NCI-H1092 (cell line): ENCODE results near the gene GPATCH2L.

Source experiments
- DNase-seq: peaks from one replicate; lab custom pipeline; 2025; lab: John Stamatoyannopoulos, UW

GPATCH2L gene

DNA sequence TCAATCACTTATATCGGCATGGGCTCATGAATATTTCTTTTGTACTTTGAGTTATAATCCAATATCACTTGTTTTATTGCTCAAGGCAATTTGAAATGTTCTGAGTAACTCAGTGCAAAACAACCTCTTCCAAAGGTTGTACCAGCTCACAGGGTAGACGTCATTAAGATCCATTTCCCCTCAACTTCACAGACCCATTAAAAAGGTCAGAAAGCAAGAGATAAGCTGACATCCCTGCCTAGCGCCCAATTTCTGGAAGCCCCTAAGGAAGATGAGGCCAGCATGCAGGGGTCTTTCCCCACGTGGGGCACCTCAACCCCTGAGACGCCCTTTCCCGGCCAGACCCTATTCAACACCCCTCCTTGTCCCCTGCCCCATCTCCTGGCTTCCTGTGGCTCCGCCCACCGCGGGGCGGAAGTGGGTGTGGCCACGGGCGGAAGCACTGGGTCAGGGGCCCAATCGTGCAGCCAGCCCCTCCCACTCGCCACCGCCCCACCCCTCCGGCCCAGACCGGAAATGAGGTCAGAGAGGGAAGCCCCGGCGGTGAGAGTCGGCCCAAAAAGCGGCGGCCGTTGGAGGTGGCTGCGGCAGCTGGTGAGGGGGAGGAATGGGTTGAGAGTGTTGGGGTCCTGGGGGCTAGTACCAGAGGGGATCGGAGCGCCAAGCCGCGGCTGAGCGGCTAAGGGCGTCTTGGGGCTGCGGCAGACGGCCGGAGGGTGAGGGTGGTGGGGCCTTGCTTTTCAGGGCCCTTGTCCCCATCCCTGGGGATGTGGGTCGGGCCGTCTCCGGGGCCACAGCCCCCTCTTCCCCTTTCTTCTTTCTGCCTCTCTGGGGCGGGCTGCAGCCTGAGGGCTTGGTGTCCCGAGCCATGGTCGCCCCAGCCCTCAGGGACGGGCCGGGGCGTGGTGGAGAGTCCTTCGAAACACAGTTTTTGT, at the start of gene GPATCH2L:
TSS of gene GPATCH2L (plus strand) at position 525 of the 935 bp plus-strand sequence. CDS start 2,442 bp downstream, outside the sequence.
- peak; percentile 93 for DNase-seq

DNA sequence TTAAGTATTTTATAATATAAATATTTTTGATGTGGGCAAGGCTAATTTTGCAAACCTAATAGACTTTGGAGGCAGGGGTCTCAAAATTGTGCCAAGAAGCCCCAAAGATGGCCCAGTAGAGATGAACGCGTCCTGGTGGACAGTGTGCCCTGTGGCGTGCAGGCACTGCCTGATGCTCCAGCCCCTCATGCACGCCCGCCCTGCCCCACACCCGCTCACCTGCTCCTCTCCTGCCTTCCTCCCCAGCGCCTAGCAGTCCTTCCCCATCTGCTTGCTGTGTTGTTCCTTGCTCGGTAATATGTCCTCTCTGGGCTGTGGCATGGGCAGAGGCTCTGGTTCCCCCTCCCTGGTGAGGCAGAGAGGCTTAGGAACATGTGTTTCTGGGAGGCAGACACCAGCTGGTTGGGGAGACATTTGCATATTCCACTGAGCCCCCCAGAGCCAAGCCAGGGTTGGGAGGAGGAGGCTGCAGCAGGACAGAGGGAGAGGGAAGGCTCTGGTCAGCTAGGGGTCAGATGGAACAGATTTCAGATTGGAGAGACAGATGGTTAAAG, 46.8 kb upstream of the GPATCH2L start:
- no peak for DNase-seq

DNA sequence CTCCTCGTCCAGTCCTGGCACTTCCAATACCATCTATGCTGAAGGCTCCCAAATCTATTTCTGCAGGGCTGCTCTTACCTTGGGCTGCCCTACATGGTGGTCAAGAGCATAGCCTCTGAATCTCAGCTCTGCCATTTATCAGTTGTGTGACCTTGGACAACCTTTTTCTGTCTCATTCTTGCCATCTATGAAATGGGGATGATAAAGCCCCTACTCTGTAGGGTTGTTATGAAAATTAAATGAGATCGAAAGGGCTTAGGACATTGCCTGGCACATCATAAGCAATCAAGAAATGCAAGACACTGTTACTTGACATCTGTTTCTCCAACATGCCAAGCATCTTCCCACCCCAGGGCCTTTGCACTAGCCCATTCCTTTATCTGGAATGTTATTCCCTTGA, 45.5 kb upstream of the GPATCH2L start:
- DNase-seq: no peak

DNA sequence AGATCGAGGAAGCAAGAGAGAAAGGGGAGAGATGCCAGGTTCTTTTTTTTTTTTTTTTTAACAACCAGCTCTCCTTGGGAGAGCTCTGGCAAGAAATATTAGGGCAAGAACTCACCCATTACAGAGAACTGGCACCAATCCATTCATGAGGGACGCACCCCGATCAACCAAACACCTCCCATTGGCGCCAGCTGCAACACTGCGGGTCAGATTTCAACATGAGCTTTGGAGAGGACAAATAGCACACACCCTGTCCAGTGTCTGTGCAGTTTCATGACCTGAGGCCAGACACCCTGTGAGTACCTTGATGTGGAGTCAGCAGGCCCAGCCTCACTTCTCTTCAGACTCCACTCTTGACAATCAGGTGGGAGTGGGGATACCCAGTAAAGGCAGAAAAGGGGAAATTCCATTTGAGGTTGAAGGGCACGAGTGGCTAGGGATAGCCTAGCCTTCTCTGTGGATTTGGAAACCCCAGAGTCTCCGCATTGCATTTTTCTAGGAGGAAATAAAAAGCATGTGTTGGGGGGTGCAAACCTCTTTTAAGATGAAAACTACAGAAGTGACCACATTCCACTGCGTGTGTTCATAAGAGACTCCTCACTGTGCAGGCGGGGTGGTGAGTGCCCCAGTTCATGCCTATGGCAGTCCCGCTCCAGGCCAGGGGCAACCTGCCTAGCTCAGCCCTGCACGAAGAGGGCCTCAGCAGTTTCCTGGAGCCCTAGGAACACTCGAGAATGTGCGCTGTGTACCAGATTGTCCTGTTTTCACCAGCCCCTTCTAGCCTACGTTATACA, 42.4 kb upstream of the GPATCH2L start:
- DNase-seq: no peak

DNA sequence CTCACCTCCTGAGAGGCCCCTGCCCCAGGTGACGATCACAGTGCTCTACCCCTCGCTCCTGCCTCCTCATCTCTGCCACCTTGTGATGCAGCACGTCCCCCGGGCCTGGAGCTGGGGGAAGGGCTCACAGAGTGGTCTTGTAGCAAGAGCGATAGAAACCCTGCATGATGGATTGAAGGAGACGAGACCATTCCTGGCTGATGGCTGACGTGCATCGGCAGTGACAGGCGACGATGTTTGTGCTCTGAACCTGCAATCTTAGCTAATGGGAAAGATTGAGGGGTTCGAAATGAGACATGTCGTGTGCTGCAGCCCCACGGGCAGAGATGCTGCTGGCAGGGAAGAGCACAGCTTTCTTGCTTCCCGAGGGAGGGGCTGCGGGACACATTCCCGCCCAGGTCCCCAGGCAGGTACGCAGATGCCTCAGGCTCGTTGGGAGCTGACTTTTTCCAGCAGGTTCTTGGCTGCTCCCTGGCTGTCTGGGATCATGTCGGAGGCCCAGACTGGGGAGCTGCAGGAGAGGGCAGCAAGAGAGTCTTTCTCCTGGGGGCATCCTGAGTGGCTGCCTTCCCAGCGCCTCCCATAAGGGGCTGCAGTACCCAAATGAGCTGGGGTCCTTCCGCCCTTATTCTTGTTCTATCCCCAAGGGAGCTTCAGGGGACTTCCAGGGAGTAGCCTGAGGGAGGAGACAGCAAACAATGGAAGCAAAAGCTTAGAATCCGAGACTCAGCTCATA, 38.7 kb upstream of the GPATCH2L start:
- DNase-seq: no peak

- no peak for DNase-seq
Observed at GRCh38 chr14:76113691-76114090, 38.0 kb upstream of the GPATCH2L start.

- DNase-seq: no peak
Observed at GRCh38 chr14:76115010-76115422, 36.7 kb upstream of the GPATCH2L start.

GRCh38 chr14:76117789-76118484, 33.8 kb upstream of the GPATCH2L start:
- peak; percentile 46 for DNase-seq

DNA sequence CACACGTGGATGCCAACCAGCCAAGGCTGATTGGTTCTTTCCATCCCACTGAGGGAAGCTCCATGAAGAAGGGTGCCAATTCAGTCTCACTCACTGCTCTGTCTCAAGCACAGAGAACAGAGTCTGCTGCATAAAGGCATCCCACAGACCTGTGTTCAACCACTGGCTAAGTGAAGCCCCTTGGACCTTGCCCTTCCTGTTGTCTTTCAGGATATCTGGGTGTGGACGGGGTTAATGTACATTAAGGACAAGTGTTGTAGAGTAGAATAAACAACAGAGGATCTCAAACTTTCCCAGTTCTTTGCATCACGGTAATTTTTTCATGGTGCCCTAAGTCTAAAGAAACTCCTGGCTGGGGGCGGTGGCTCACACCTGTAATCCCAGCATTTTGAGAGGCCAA, 33.1 kb upstream of the GPATCH2L start:
- DNase-seq: no peak

DNA sequence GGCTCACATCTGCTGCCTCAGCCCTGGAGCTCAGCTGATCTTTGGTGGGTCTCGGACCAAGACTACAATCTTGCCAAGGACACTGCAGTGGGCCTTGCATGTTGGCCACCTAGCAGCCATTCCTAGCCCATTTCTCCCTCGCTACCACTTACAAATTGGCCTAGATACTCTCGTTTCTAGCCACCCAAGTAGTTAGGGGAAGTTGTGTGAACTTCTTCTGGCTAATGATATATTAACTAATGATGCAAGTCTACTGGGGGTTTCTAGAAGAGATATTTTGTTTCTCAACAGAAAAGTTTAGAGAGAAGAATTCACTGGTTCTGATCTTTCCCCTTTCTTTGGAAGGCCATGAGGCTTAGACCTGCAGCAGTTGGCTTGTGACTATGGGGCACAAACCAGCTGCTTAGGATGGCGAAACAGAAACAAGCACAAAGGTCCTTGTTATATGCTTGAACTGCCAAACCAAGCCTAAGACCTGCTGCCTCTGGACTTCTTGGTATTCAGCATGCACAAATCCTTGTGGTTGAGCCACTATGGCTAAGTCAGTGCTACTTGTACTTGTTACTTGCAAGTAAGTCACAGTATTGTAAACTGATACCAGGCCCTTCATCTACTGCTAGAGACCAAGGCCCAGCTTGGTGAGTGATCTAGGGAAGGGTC, 30.5 kb upstream of the GPATCH2L start:
- no peak for DNase-seq

- DNase-seq: no peak
Observed at GRCh38 chr14:76123426-76124225, 28.1 kb upstream of the GPATCH2L start.

DNA sequence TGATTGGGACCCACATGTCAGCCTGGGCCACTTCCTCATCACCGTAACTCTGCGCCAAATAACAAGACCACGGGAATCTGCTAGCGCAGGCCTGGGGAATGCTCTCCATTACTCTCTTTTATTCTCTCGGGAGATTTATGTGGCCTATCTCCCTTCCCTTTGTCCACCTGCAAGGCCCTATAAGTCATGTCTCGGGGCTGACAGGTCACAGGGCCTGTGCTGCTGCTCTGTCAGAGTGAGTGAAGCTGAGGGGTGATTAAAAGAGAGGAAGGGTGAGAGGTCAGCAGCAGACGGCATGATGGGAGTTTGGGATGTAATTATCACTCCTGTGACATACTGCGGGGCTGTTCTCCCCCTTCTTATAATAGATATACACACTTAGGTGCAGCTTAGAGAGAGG, 26.2 kb upstream of the GPATCH2L start:
- DNase-seq: no peak

GRCh38 chr14:76126076-76126475, 25.6 kb upstream of the GPATCH2L start:
- no peak for DNase-seq

GRCh38 chr14:76129851-76130576, 21.7 kb upstream of the GPATCH2L start:
- DNase-seq: no peak

GRCh38 chr14:76131071-76131965, 20.4 kb upstream of the GPATCH2L start:
- DNase-seq: no peak

DNA sequence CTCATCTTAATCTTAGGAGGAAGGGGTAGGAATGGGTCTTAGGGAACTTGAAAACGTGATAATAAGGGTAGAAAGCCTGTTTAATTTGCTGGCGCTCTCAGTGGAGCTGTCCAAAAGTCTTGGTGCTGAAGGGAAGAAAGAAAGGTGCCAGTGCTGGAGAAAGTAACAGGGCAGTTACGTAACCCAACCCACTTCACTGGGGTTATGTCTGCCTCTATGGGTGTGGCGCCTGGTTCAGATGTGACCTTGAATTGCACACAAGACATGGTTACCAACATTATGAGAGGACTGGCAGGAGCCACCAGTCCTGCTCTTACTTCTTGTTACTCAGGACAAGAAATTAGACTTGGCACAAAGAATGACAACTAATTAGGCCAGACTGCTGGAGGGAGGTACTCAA, 18.6 kb upstream of the GPATCH2L start:
- no peak for DNase-seq

DNA sequence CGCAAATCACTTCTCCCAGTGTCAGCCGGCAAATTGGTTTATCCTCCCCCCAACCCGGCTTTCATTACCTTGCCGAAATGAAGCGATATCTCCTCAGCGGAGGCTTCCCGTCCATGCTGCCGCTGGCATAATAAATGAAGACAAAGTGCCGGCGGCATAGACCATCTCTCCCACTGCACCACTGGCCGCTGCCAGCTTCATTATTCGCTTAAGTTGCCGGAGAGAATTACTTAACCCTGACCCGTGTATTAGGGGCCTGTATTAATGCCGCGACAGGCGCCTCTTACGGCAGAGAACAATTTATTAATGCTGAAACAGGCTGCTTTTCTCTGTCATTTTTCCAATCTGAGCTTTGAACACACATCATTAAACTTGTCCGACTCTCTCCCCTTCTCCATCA, 17.5 kb upstream of the GPATCH2L start:
- DNase-seq: no peak

GRCh38 chr14:76135722-76136121, 16.0 kb upstream of the GPATCH2L start:
- DNase-seq: no peak
